Transverse colon (tissue), 4 donors: ENCODE results near the gene EED.

Experiments used
- CTCF ChIP-seq, 5 experiments: fragments of 200-600 bp in 3 of 5; fragments of 450-650 bp in 2 of 5; sonication (generic) in 3 of 5; IDR thresholded peaks; 1 replicate in 2 of 5; 2 replicates in 3 of 5; pipeline ENCODE4 v1.5.1; 2016 to 2017; ENCODE audit warnings: antibody characterized with exemption in 5 of 5, inconsistent platforms in 3 of 5, mild to moderate bottlenecking in 2 of 5, moderate library complexity in 1 of 5
- EP300 ChIP-seq: sonication (generic); formaldehyde crosslinking; IDR thresholded peaks from one replicate; pipeline ENCODE4 v1.6.1; 2017; ENCODE audit warnings: antibody characterized with exemption, low read depth
- POLR2AphosphoS5 ChIP-seq, 3 donors: sonication (generic); formaldehyde crosslinking; IDR thresholded peaks; one replicate each; pipeline ENCODE4 v1.6.1; 2016; ENCODE audit warnings: antibody characterized with exemption in 3 of 3

GRCh38 chr11:86230179-86230804, 14.3 kb upstream of the EED start:
- no peak for TF ChIP-seq EP300
- no peak for TF ChIP-seq POLR2AphosphoS5 (IDR thresholded peaks at IDR 0.05)
- no peak for TF ChIP-seq CTCF (IDR thresholded peaks at IDR 0.05)
